ENCODE results near the gene DBN1. TPM values are rescaled to one million over a fixed set of nuclear protein-coding genes. Genes with fewer than 3 reads are reported as not detected.

Gene DBN1
- total RNA-seq, 1 donor from 2014 or later = 83.3 TPM

Other genes with a start within 250 kb of the DBN1 start
- 31.5 TPM for gene RAB24, start 169.9 kb downstream of the DBN1 start, total RNA-seq (ENCODE audit: insufficient read depth, low replicate concordance)
- gene PRELID1, start 169.8 kb downstream of the DBN1 start, total RNA-seq (ENCODE audit: insufficient read depth, low replicate concordance) = 55.4 TPM
- 3.6 TPM for gene MXD3, start 161.7 kb downstream of the DBN1 start, total RNA-seq (ENCODE audit: insufficient read depth, low replicate concordance)
- gene LMAN2, start 122.0 kb downstream of the DBN1 start, total RNA-seq (ENCODE audit: insufficient read depth, low replicate concordance) = 175 TPM
- gene RGS14, start 115.7 kb downstream of the DBN1 start, total RNA-seq (ENCODE audit: insufficient read depth, low replicate concordance) = 6.5 TPM
- 2.2 TPM for gene SLC34A1, start 89.2 kb downstream of the DBN1 start, total RNA-seq (ENCODE audit: insufficient read depth, low replicate concordance)
- not detected for gene PFN3, start 73.0 kb downstream of the DBN1 start, total RNA-seq (ENCODE audit: insufficient read depth, low replicate concordance)
- gene F12, start 64.1 kb downstream of the DBN1 start, total RNA-seq (ENCODE audit: insufficient read depth, low replicate concordance) = not detected
- gene GRK6, start 47.0 kb downstream of the DBN1 start, total RNA-seq (ENCODE audit: insufficient read depth, low replicate concordance) = 17.3 TPM
- not detected for gene PRR7, start 26.8 kb downstream of the DBN1 start, total RNA-seq (ENCODE audit: insufficient read depth, low replicate concordance)
- gene PDLIM7, start 24.0 kb upstream of the DBN1 start, total RNA-seq (ENCODE audit: insufficient read depth, low replicate concordance) = 247 TPM
- 19.7 TPM for gene DOK3, start 36.2 kb upstream of the DBN1 start, total RNA-seq (ENCODE audit: insufficient read depth, low replicate concordance)
- 56.3 TPM for gene DDX41, start 43.3 kb upstream of the DBN1 start, total RNA-seq (ENCODE audit: insufficient read depth, low replicate concordance)
- 43.8 TPM for gene FAM193B, start 80.9 kb upstream of the DBN1 start, total RNA-seq (ENCODE audit: insufficient read depth, low replicate concordance)
- gene TMED9, start 118.6 kb upstream of the DBN1 start, total RNA-seq (ENCODE audit: insufficient read depth, low replicate concordance) = 62.1 TPM
- gene B4GALT7, start 126.5 kb upstream of the DBN1 start, total RNA-seq (ENCODE audit: insufficient read depth, low replicate concordance) = 26.0 TPM

Measured in umbilical cord (tissue), 1 donor.